OCI-LY7 (cell line): Measurements from ENCODE around the gene MIA2. TPM values are rescaled to one million over a fixed set of nuclear protein-coding genes. Genes with fewer than 3 reads are reported as not detected.

Experiments used
- BruUV-seq: library from RNA; stranded (reverse); fragments of 400-500 nt; replicated peaks from 2 replicates; lab custom pipeline; 2021; lab: Mats Ljungman, UMichigan
- CTCF ChIA-PET: fragments of 300-600 bp; sonication (Branson Sonifier 250); formaldehyde crosslinking; loops from one replicate; lab custom pipeline; 2022; ENCODE audit warnings: antibody characterized with exemption; ENCODE audit not compliant: unreplicated experiment; lab: Charles Lee
- POLR2A ChIA-PET: fragments of 300-600 bp; sonication (Branson Sonifier 250); formaldehyde crosslinking; loops from one replicate; lab custom pipeline; 2022; ENCODE audit warnings: antibody characterized with exemption; lab: Charles Lee
- DNase-seq: peaks from one replicate; pipeline ENCODE4 v3.0.0-alpha.2; 2015; ENCODE audit warnings: low spot score
- H2AFZ ChIP-seq: fragments of 200-600 bp; sonication (generic), shearing (Covaris generic); 2 replicates; pipeline ENCODE4 v1.6.1; 2014; ENCODE audit warnings: mild to moderate bottlenecking, antibody characterized with exemption, low read length, moderate library complexity
- H3K27ac ChIP-seq: fragments of 200-600 bp; sonication (generic); 2 replicates; pipeline ENCODE4 v1.5.1; 2014; ENCODE audit warnings: mixed run types, low read depth, mild to moderate bottlenecking, moderate library complexity, low read length, inconsistent platforms; ENCODE audit not compliant: poor library complexity, severe bottlenecking
- H3K36me3 ChIP-seq: fragments of 200-600 bp; sonication (generic); 2 replicates; pipeline ENCODE4 v1.6.1; 2014; ENCODE audit warnings: mild to moderate bottlenecking, antibody characterized with exemption, low read length, moderate library complexity, mixed read lengths; ENCODE audit not compliant: insufficient read depth
- H3K4me1 ChIP-seq: fragments of 200-600 bp; sonication (generic); 2 replicates; pipeline ENCODE4 v1.5.1; 2014; ENCODE audit warnings: mild to moderate bottlenecking, low read length; ENCODE audit not compliant: insufficient read depth, poor library complexity, severe bottlenecking
- H3K4me2 ChIP-seq: fragments of 200-600 bp; sonication (generic); 2 replicates; pipeline ENCODE4 v1.6.1; 2014; ENCODE audit warnings: mild to moderate bottlenecking, low read length
- H3K4me3 ChIP-seq: fragments of 200-600 bp; sonication (generic); 2 replicates; pipeline ENCODE4 v1.5.1; 2014; ENCODE audit warnings: mild to moderate bottlenecking, low read depth, low read length; ENCODE audit not compliant: poor library complexity, severe bottlenecking
- H3K79me2 ChIP-seq: fragments of 200-600 bp; sonication (generic); 2 replicates; pipeline ENCODE4 v1.6.1; 2016; ENCODE audit warnings: low read depth, mild to moderate bottlenecking, low read length, moderate library complexity, mixed read lengths; ENCODE audit not compliant: insufficient read depth
- H3K9me2 ChIP-seq: fragments of 200-600 bp; sonication (generic); 2 replicates; pipeline ENCODE4 v1.6.1; 2016; ENCODE audit warnings: mild to moderate bottlenecking, low read length, mixed read lengths; ENCODE audit not compliant: insufficient read depth
- H3K9me3 ChIP-seq: fragments of 200-600 bp; sonication (generic); 2 replicates; pipeline ENCODE4 v1.6.1; 2014; ENCODE audit warnings: mild to moderate bottlenecking, mixed run types, low read length, mixed read lengths
- H4K20me1 ChIP-seq: fragments of 200-600 bp; sonication (generic); 2 replicates; pipeline ENCODE4 v1.6.1; 2014; ENCODE audit warnings: mild to moderate bottlenecking, antibody characterized with exemption, low read length, moderate library complexity, mixed read lengths; ENCODE audit not compliant: insufficient read depth
- CTCF ChIP-seq: fragments of 200-600 bp; sonication (generic); conservative IDR thresholded peaks from 2 replicates; pipeline ENCODE4 v1.5.1; 2014; ENCODE audit warnings: mild to moderate bottlenecking, antibody characterized with exemption, low read length, moderate library complexity, mixed read lengths
- EZH2phosphoT487 ChIP-seq: fragments of 200-600 bp; sonication (generic); IDR thresholded peaks from 2 replicates; pipeline ENCODE4 v1.6.1; 2018; ENCODE audit warnings: low read depth, borderline replicate concordance, mild to moderate bottlenecking, mixed run types, antibody characterized with exemption, low read length, moderate library complexity, mixed read lengths
- intact Hi-C: fragments of 100-400 bp; cut with micrococcal nuclease; formaldehyde crosslinking; loops from one replicate; pipeline ENCODE4 v1.10.0; 2022; ENCODE audit not compliant: unreplicated experiment
- total RNA-seq, 2 experiments: library from RNA; depleted of rRNA in 1 of 2; stranded (reverse); fragments of >200 nt in 1 of 2; shearing (Covaris generic) in 1 of 2; gene quantifications; 2 replicates each; pipeline ENCODE4 v1.2.3, GENCODE V29; 2014 to 2022

MIA2 gene
- total RNA-seq, 2 experiments from 2014 or later = 20.2 to 28.3 TPM

GRCh38 chr14:39310051-39310450, 76.3 kb downstream of the MIA2 start:
- no peaks in the 10 kb centered on the region for H3K4me1 ChIP-seq
- POLR2A ChIA-PET = interaction anchor here (0.5 to 1.7 kb wide), 7 partner anchors 9 to 212 kb away, joined by 3 to 7 read pairs (median 3); no protein-coding TSS in a partner anchor

GRCh38 chr14:39315859-39316444, 82.2 kb downstream of the MIA2 start:
- ChIA-PET POLR2A (interaction anchor here (1.0 kb wide), 1 partner anchor 85 kb away, joined by 3 read pairs; no protein-coding TSS in a partner anchor), CTCF (no interaction called here)
- no TSS peak for BruUV-seq
- Histone ChIP-seq H2AFZ (no peak overlapping the region), H3K4me2 (no peak overlapping the region), H3K4me3 (no peak overlapping the region), H3K4me1 (no peaks in the 10 kb centered on the region), H3K36me3 (peaks cover 46% of the 10 kb centered on the region), H3K79me2 (no peaks in the 10 kb centered on the region), H4K20me1 (0 out of 2 replicates have a peak, but pooled peaks cover 3% of the 10 kb centered on the region), H3K27ac (no peak overlapping the region), H3K9me2 (0 out of 2 replicates have a peak, but pooled peaks cover 4% of the 10 kb centered on the region), H3K9me3 (no peaks in the 10 kb centered on the region)
- intact Hi-C loops = no loop called here
- no peak for DNase-seq
- TF ChIP-seq CTCF (no peak), EZH2phosphoT487 (no peak)

More at GRCh38 chr14:39310051-39310450, 76.3 kb downstream of the MIA2 start:
- H3K36me3 ChIP-seq = peaks cover 23% of the 10 kb centered on the region
- H3K9me2 ChIP-seq = no peaks in the 10 kb centered on the region
- no peaks in the 10 kb centered on the region for H3K9me3 ChIP-seq
- no peak for TF ChIP-seq EZH2phosphoT487
- TF ChIP-seq CTCF = no peak
- H2AFZ ChIP-seq = no peak overlapping the region
- no peaks in the 10 kb centered on the region for H3K79me2 ChIP-seq
- no peak for DNase-seq
- no peaks in the 10 kb centered on the region for H4K20me1 ChIP-seq
- intact Hi-C loops = no loop called here
- no peak overlapping the region for H3K4me3 ChIP-seq
- BruUV-seq = no TSS peak
- no peak overlapping the region for H3K27ac ChIP-seq
- H3K4me2 ChIP-seq = no peak overlapping the region
- CTCF ChIA-PET = no interaction called here
